Measurements from ENCODE around the gene ANKMY1. TPM values are rescaled to one million over a fixed set of nuclear protein-coding genes. Genes with fewer than 3 reads are reported as not detected.

The ANKMY1 gene
- polyA plus RNA-seq, 1 experiment, result 2.9 TPM

DNA sequence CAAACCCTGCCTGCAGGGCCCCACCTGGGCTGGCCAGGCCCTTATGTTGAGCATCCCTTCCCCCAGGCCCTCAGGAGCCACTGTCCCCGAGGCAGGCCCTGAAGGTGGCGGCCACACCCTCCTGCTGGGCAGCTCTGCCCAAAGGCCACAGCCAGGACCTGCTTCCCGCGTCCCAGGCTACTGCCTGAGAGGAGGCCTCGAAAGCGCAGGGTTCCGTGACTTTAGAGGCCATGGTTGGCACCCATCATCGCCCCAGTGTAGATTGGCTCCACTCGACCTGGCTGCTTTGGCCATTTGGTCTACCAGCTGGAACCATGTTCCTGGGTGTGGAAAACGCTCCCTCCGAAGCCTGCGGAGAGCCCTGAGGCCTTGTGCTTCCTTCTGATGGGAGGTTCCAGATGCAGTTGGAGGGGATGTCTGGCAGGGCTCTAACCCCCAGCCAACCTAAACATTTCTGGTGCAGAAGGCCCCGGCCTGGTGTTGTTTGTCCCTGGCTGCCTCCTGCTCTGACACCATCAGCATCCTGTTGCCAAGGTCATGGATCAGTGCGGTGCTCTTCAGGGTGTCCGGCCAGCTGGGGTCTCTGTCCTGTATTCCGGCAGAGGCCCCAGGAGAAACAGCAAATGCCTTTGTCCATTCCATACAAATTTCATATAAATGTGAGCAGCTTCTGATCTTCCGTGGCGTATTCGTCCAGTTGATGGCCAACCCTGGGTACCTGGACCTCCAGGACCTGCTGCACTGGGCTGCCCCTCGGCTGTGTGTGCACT, 43.5 kb upstream of the ANKMY1 start:
- DNase-seq (ENCODE audit: low read depth, low spot score), result no peak
- ChIA-PET CTCF (no interaction called here), POLR2A (no interaction called here)
- no peaks in the 10 kb centered on the region; the same call in 1 of the 2 replicates for H3K9me3 ChIP-seq (ENCODE audit: control insufficient read depth, insufficient read depth, low read length)
- H3K27ac ChIP-seq (ENCODE audit: low read depth, low read length), result no peak overlapping the region
- H3K4me3 ChIP-seq (ENCODE audit: low read depth, low read length), result no peak overlapping the region
- no peaks in the 10 kb centered on the region for H3K27me3 ChIP-seq (ENCODE audit: control insufficient read depth, insufficient read depth, low read length)
- TF ChIP-seq, protein P1, sequence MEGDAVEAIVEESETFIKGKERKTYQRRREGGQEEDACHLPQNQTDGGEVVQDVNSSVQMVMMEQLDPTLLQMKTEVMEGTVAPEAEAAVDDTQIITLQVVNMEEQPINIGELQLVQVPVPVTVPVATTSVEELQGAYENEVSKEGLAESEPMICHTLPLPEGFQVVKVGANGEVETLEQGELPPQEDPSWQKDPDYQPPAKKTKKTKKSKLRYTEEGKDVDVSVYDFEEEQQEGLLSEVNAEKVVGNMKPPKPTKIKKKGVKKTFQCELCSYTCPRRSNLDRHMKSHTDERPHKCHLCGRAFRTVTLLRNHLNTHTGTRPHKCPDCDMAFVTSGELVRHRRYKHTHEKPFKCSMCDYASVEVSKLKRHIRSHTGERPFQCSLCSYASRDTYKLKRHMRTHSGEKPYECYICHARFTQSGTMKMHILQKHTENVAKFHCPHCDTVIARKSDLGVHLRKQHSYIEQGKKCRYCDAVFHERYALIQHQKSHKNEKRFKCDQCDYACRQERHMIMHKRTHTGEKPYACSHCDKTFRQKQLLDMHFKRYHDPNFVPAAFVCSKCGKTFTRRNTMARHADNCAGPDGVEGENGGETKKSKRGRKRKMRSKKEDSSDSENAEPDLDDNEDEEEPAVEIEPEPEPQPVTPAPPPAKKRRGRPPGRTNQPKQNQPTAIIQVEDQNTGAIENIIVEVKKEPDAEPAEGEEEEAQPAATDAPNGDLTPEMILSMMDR (IDR thresholded peaks at IDR 0.05; ENCODE audit: low read depth, low read length), result no peak

DNA sequence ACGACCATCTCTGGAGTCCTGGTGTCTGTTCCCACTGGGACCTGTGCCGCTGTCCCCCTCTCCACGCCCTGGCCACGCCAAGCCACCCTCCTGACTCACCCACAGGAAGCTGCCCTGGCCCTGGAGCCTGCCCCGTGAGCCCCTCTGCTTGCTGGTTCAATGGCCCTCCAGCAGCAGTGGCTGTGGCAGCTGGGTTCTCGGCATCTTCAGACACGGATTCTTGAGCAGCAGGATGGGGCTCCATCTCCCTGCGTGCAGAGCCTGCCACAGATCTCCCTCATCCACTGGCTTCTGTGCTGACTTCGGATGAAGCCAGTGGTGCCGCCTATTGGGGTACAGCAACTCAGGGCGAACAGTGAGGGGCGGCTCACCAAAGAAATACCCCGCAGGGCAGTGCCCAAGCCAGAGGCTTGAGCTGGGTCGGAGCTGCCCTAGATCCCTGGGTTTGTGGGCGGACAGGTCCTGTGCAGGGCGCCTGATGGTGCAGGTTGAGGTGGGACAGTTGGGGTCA, 42.7 kb upstream of the ANKMY1 start:
- H3K9me3 ChIP-seq (ENCODE audit: control insufficient read depth, insufficient read depth, low read length), result no peaks in the 10 kb centered on the region; the same call in 1 of the 2 replicates
- TF ChIP-seq, protein P1 (IDR thresholded peaks at IDR 0.05; ENCODE audit: low read depth, low read length), result no peak
- ChIA-PET POLR2A (no interaction called here), CTCF (no interaction called here)
- no peak overlapping the region for H3K27ac ChIP-seq (ENCODE audit: low read depth, low read length)
- DNase-seq (ENCODE audit: low read depth, low spot score), result no peak
- H3K27me3 ChIP-seq (ENCODE audit: control insufficient read depth, insufficient read depth, low read length), result no peaks in the 10 kb centered on the region
- no peak overlapping the region for H3K4me3 ChIP-seq (ENCODE audit: low read depth, low read length)

DNA sequence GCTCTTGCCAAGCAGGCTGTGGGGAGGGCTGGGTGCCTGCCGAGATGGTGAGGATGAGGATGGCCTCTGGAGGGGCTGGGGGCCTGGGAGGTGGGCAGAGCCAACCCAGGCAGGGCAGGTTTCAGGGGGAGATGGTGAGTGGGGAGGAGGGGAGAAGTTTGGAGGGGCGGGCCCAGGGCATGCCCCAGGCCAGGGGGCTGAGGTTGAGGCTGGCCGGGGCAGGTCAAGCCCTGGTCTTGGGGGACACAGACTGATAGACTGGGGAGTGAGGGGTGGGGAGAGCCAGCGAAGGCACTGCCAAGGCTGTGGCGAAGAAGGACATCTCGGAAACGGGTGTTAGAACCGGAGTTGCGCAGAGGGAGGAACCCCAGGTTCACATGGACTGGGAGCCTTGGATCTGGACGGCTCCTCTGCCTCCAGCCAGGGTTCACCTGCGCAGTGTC, 41.4 kb upstream of the ANKMY1 start:
- ChIA-PET CTCF (no interaction called here), POLR2A (interaction anchor here (2.1 kb wide), 1 partner anchor 13 kb away, joined by 5 read pairs; the partner anchor contains the start of gene CAPN10)
- Histone ChIP-seq H3K9me3 (ENCODE audit: control insufficient read depth, insufficient read depth, low read length) (no peaks in the 10 kb centered on the region; the same call in 1 of the 2 replicates), H3K4me3 (ENCODE audit: low read depth, low read length) (no peak overlapping the region), H3K27ac (ENCODE audit: low read depth, low read length) (no peak overlapping the region), H3K27me3 (ENCODE audit: control insufficient read depth, insufficient read depth, low read length) (no peaks in the 10 kb centered on the region)
- TF ChIP-seq, protein P1 (IDR thresholded peaks at IDR 0.05; ENCODE audit: low read depth, low read length), result no peak
- DNase-seq (ENCODE audit: low read depth, low spot score), result no peak

DNA sequence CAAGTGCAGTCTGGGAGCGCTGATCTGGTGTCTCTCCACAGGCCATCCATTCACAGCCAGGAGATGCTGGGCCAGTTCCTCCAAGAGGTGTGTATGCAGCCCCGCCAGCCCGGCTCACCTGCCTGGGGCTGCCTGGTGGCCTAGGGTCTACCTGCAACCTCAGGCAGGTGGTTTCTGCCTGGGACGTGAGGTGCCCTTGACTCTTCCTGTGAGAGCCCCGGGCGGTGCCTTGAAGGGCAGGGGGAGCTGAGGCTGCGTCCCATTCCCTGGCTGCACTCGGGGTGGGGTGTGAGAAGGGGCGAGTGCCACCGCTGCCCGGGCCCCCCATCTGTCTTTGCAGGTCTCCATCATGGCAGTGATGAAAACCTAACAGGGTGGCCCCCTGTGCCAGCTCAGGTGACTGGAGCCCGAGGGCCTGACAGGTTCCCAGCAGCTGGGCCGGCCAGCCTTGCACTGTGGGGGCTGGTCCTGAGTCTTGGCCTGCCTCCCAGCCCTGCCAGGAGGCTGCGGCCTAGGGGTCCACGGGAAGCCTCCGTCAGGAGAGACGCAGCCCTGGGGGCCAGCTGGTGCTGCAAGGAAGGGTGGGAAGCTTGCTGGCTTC, 40.6 kb upstream of the ANKMY1 start:
- Histone ChIP-seq H3K9me3 (ENCODE audit: control insufficient read depth, insufficient read depth, low read length) (no peaks in the 10 kb centered on the region; the same call in 1 of the 2 replicates), H3K27ac (ENCODE audit: low read depth, low read length) (no peak overlapping the region), H3K27me3 (ENCODE audit: control insufficient read depth, insufficient read depth, low read length) (no peaks in the 10 kb centered on the region), H3K4me3 (ENCODE audit: low read depth, low read length) (no peak overlapping the region)
- ChIA-PET CTCF (no interaction called here), POLR2A (interaction anchor here (2.1 kb wide), 1 partner anchor 12 kb away, joined by 5 read pairs; the partner anchor contains the start of gene CAPN10)
- TF ChIP-seq, protein P1 (IDR thresholded peaks at IDR 0.05; ENCODE audit: low read depth, low read length), result no peak
- DNase-seq (ENCODE audit: low read depth, low spot score), result no peak

Measured in AG04450 (cell line).